GM18861 (cell line): Measurements from ENCODE around the gene RNF169.

Experiments used
- ATAC-seq: cut with Tn5 transposase; IDR thresholded peaks from one replicate; pipeline ENCODE4 v1.9.1; 2021; ENCODE audit not compliant: unreplicated experiment

RNF169 gene, protein sequence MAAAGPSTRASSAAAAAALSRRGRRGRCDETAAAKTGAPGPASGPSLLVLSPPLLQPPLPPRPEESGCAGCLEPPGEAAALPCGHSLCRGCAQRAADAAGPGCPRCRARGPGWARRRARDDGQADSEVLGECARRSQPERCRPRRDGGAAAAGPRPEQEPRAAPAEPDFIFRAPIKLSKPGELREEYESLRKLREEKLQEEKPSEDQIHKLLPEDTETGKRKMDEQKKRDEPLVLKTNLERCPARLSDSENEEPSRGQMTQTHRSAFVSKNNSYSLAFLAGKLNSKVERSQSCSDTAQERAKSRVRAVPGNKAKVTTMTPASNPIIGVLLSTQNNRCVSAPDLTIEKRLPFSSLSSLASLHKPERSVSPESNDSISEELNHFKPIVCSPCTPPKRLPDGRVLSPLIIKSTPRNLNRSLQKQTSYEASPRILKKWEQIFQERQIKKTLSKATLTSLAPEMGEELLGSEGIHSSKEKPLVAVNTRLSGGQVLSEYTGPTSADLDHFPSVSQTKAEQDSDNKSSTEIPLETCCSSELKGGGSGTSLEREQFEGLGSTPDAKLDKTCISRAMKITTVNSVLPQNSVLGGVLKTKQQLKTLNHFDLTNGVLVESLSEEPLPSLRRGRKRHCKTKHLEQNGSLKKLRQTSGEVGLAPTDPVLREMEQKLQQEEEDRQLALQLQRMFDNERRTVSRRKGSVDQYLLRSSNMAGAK

GRCh38 chr11:74748211-74749126 lies at the start of gene RNF169:
Gene RNF169 (plus strand): TSS chr11:74748849. CDS start chr11:74748881, 32 bp downstream.
- peak; percentile 93 for ATAC-seq

- ATAC-seq, result no peak
Measured at GRCh38 chr11:74699615-74700396, 48.8 kb upstream of the RNF169 start.

GRCh38 chr11:74701351-74701750 lies 47.3 kb upstream of the RNF169 start:
- no peak for ATAC-seq

- ATAC-seq, result no peak
Measured at GRCh38 chr11:74702383-74703007, 46.2 kb upstream of the RNF169 start.

- ATAC-seq, result no peak
Measured at GRCh38 chr11:74703211-74703610, 45.4 kb upstream of the RNF169 start.

DNA sequence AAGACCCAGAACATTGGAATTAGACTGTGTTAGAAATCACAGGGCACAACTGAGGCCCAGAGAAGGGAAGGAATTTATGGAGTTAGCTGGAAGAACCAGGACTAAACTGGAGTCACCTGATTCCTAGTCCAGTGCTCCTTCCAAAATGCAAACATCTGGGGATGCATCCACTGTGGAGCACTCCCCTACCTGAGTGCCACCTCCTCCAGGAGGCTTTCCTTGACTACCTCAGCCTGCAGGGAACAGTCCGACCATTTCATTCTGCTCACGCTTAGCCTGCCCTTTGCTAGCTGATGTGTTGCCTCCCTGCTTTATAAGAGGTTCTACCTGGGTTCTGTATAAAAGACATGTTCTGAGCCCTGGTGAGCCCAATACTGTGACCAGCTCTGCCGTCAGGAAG lies 41.5 kb upstream of the RNF169 start:
- no peak for ATAC-seq

- no peak for ATAC-seq
Measured at GRCh38 chr11:74707602-74708510, 40.8 kb upstream of the RNF169 start.

DNA sequence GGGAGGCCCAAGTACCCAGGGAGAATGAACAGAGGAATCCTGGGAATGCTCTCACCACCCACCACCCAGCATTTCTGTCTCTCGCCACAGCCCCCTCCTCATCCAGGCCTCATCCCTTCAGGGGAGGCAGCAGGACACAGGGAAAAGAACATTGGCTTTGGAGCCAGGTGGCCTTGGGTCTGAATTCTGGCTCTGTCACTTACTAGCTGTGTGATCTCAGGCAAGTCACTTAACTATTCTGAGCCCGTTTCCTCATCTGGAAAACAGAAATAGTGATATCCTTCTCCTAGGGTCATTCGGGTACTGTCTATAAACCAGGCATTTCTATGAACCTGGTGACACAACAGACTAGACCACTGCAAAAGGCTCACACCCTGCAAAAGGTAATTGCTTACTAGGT lies 39.5 kb upstream of the RNF169 start:
- ATAC-seq, result no peak

DNA sequence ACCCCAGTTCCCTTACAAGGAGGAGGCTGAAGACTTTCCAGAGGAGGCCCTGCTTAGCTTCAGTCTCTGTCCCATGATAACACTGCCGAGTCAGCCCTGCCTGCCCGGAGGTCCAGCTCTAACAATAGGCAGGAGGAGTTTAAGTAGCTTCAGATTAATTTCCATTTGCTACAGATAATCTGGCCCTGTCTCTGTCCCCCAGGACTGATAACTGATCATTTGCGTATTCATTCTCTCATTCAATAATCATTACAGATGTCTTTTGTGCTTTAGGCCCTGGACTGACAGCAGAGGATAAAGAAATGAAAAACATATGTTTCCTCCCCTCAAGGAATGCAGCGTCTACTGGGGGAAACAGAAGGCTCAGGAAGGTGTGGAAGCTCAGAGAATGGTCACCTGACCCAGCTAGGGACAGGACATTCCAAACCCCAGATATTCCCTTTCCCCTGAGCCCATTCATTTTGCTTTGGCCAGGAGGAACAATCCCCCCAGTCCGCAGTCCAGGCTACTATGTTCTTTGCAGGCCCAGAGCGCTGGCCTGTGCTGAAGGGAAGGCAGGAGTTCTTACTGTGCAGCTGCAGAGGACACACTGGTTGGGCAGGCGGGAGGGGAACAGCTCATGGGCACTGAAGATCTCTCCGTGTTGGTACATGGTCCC lies 38.2 kb upstream of the RNF169 start:
- ATAC-seq, result no peak

DNA sequence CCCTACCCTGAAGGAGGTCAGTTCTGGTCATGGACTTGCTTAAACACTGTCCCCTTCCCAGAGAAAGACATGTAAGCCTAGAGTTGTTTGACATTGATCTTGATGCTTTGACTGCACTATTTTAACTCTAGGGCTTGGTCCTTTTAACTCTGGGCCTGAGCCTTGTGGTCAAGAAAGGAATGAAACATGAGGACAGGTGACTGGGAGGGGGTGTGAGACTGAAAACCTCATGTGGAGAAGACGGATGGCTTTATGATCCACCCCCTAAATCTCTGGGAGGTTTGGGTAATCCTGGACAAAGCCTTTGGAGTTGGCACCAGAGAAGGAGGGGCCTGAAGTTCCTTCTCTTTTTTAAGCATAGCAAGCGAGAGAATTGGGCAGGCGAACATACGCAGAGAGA lies 35.0 kb upstream of the RNF169 start:
- ATAC-seq, result no peak

- no peak for ATAC-seq
Measured at GRCh38 chr11:74714904-74715303, 33.7 kb upstream of the RNF169 start.

DNA sequence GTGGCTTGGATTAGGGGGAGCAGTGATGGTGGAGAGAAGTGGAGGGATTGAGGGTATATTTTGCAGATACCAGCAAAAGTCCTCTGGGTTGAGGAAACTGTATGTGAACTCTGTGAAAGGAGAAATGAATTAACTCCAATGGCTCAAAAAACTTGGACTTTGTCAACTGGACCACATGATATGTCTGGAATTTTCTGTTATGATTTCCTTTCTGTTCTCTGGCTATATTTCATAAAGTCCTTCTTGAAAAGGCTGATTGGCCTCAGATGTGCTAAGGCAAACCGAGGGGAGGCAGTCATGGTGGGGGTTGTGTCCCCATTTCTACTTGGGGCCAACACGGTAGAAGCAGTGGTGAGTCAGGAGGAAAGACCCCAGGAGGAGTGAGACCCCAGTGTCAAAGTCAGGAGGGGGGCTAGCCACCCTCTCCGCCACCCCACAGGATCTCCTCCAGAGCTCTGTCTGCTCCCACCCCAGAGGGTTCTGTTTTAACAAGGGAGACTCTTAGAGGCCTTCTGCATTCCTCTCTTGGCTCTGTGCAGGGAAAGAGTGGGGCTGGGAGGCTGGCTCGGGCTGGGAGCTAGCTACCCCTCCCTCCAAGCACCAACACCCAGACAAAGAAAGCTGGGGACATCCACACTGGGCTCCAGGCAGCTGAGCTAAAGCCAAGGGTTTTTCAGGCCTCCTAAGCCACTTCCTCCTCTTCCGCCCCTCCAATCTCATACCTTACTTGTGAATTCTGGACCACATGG lies 31.3 kb upstream of the RNF169 start:
- no peak for ATAC-seq

GRCh38 chr11:74719011-74719410 lies 29.6 kb upstream of the RNF169 start:
- no peak for ATAC-seq

DNA sequence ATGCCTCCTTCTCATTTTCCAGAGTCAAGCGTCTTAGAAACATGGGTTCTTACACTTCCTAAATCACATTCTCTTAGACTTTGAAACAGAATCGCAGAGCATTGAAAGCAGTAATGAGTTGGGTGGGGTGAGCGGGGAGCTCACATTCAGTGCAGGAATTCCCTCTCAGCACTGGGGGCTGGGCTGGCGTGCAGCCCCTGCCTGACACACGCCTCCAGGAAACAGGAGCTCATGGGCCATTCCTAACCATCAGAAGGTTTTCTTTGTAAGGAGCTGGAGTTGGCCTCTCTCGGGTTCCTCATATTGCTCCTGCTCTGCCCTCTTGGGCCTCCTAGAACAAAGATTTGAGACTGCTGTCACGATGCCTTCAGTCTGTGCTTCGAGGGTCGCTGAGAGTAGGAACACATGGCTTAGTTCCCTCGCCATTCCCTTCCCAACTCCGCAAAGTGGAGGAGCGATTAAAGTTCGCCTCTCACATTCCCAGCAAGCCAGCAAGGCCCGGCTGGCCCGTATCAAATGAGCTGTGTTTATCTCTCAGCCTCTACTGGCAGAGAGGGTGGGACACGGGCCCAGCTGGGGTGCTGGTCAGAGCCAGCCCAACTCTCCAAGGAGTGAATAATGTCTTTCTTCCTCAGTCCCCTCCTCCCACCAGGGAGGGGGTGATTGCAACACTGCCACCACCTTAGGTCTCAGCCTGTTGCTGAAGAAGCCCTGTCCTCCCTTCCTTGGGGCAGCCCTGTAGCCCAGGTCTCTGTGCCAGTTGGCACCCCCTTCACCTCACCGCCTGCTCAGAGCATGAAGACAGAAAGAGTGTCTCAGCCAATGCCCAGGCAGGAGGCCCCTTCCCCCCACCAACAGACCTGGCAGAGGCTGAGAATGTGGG lies 27.8 kb upstream of the RNF169 start:
- ATAC-seq, result no peak

- ATAC-seq, result no peak
Measured at GRCh38 chr11:74721479-74721835, 27.2 kb upstream of the RNF169 start.

GRCh38 chr11:74723511-74723910 lies 25.1 kb upstream of the RNF169 start:
- no peak for ATAC-seq

- no peak for ATAC-seq
Measured at GRCh38 chr11:74725701-74726100, 22.9 kb upstream of the RNF169 start.
